SK-N-SH treated with all-trans-retinoic acid at 6 μM for 48 hours (cell line): ENCODE data around the gene NOC4L.

Experiments
- ARNTL ChIP-seq: fragments of 450-650 bp; formaldehyde crosslinking; IDR thresholded peaks from 2 replicates; pipeline ENCODE4 v1.5.0; 2020; ENCODE audit warnings: low read depth, mild to moderate bottlenecking, moderate library complexity, borderline replicate concordance
- CREB5 ChIP-seq: fragments of 250-450 bp; sonication (Bioruptor Pico); IDR thresholded peaks from 2 replicates; pipeline ENCODE4 v1.5.1; 2020; ENCODE audit warnings: low read depth, mild to moderate bottlenecking, moderate library complexity
- CSRNP3 ChIP-seq: fragments of 250-450 bp; sonication (Bioruptor Pico); IDR thresholded peaks from 2 replicates; pipeline ENCODE4 v1.5.1; 2021; ENCODE audit warnings: mild to moderate bottlenecking, moderate library complexity
- PATZ1 ChIP-seq: fragments of 250-450 bp; sonication (Bioruptor Pico); IDR thresholded peaks from 2 replicates; pipeline ENCODE4 v1.8.0; 2020; ENCODE audit warnings: mild to moderate bottlenecking, moderate library complexity, borderline replicate concordance
- POU6F1 ChIP-seq: fragments of 250-450 bp; sonication (Bioruptor Pico); IDR thresholded peaks from 2 replicates; pipeline ENCODE4 v1.8.0; 2021; ENCODE audit warnings: low read depth, mild to moderate bottlenecking, moderate library complexity, borderline replicate concordance
- RARB ChIP-seq: fragments of 250-450 bp; sonication (Bioruptor Pico); IDR thresholded peaks from 2 replicates; pipeline ENCODE4 v1.8.0; 2021; ENCODE audit warnings: mild to moderate bottlenecking, moderate library complexity
- TCF4 ChIP-seq: fragments of 250-450 bp; sonication (Bioruptor Pico); IDR thresholded peaks from 2 replicates; pipeline ENCODE4 v1.8.0; 2021; ENCODE audit warnings: mild to moderate bottlenecking, moderate library complexity, borderline replicate concordance
- TOX ChIP-seq: fragments of 250-450 bp; sonication (Bioruptor Pico); IDR thresholded peaks from 2 replicates; pipeline ENCODE4 v1.8.0; 2021; ENCODE audit warnings: mild to moderate bottlenecking, moderate library complexity, borderline replicate concordance
- TSHZ2 ChIP-seq: fragments of 250-450 bp; sonication (Bioruptor Pico); IDR thresholded peaks from 2 replicates; pipeline ENCODE4 v1.5.0; 2020; ENCODE audit warnings: mild to moderate bottlenecking, moderate library complexity
- ZFP3 ChIP-seq: fragments of 250-450 bp; sonication (Bioruptor Pico); IDR thresholded peaks from 2 replicates; pipeline ENCODE4 v1.5.0; 2020; ENCODE audit warnings: mild to moderate bottlenecking, moderate library complexity
- ZFP30 ChIP-seq: fragments of 450-650 bp; formaldehyde crosslinking; IDR thresholded peaks from 2 replicates; pipeline ENCODE4 v1.5.0; 2022; ENCODE audit warnings: mild to moderate bottlenecking, moderate library complexity
- ZNF565 ChIP-seq: fragments of 450-650 bp; formaldehyde crosslinking; conservative IDR thresholded peaks from 2 replicates; pipeline ENCODE4 v1.5.0; 2020; ENCODE audit warnings: low read depth, mild to moderate bottlenecking, moderate library complexity

GRCh38 chr12:132123970-132124765 is 20.1 kb upstream of the NOC4L start:
- no peak for TF ChIP-seq TSHZ2 (CRISPR knock-in tag)
- no peak for TF ChIP-seq ZFP30 (CRISPR knock-in tag)
- no peak for TF ChIP-seq PATZ1 (CRISPR knock-in tag)
- no peak for TF ChIP-seq TOX
- TF ChIP-seq ZFP3 (CRISPR knock-in tag), result no peak
- no peak for TF ChIP-seq ZNF565 (CRISPR knock-in tag)
- TF ChIP-seq CREB5 (CRISPR knock-in tag), result no peak
- TF ChIP-seq POU6F1 (CRISPR knock-in tag), result no peak
- TF ChIP-seq ARNTL, result no peak
- no peak for TF ChIP-seq CSRNP3 (CRISPR knock-in tag)
- TF ChIP-seq TCF4 (CRISPR knock-in tag), result no peak
- no peak for TF ChIP-seq RARB (CRISPR knock-in tag)
